NCI-H187 treated with DMSO at 0.1 percent for 48 hours (cell line): ENCODE data around the gene LRSAM1.

Experiments
- DNase-seq: peaks from one replicate; lab custom pipeline; 2025; lab: John Stamatoyannopoulos, UW

Gene LRSAM1

GRCh38 chr9:127516835-127517607, 65.7 kb downstream of the LRSAM1 start:
- DNase-seq: no peak

DNA sequence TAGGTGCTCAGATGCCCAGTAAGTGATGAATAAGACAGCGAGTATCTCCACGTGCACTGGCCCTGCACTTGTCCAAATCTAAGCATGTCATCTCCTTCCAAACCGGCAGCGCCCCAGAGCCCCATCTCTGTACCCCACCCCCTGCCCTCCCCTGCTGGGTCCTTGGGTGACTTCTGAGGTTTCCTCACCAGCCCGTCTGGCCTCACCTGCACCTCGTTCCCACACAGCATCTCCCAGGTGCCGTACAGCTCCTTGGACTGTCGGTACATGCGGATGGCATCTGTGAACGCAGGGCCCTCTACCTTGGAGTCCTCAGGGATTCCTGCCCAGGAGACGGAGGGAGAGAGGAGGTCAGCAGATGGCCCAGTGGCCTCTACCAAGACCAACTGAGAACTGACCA, 66.3 kb downstream of the LRSAM1 start:
- DNase-seq: no peak

DNA sequence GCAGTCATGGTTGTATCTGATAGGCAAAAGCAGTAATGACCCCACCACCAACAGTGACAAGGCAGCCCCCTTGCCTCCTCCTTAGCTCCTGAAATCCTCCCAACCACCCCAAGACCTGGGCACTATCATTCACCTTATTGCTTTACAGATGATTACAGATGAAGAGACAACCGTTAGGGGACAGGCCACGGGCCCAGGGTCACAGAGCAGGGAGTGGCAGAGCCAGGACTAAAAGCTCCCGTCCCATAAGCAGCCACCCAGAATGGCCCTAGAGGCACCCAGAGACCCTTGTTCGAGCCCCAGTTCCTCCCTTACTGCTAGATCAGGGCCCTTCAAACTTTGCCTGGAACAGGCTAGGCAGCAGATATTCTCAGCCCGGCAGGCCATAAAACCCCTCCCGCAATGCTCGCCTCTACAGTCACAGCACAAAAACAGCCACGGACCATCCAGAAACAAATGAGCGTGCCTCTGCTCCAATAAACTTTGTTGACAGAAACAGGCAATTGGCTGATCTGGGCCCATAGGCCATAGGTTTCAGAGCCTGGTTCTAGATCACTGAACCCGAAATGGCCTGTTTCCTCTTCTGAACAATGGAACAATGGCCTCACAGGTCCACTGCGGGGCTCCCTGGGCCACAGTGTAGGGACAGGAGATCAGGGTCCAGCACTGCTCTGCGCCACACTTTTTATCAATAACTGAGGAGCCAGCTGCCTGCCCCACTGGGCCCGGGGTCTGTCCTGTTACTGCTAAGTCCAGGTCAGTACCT, 67.0 kb downstream of the LRSAM1 start:
- DNase-seq: no peak

- no peak for DNase-seq
Measured at GRCh38 chr9:127519301-127520166, 68.2 kb downstream of the LRSAM1 start.

DNA sequence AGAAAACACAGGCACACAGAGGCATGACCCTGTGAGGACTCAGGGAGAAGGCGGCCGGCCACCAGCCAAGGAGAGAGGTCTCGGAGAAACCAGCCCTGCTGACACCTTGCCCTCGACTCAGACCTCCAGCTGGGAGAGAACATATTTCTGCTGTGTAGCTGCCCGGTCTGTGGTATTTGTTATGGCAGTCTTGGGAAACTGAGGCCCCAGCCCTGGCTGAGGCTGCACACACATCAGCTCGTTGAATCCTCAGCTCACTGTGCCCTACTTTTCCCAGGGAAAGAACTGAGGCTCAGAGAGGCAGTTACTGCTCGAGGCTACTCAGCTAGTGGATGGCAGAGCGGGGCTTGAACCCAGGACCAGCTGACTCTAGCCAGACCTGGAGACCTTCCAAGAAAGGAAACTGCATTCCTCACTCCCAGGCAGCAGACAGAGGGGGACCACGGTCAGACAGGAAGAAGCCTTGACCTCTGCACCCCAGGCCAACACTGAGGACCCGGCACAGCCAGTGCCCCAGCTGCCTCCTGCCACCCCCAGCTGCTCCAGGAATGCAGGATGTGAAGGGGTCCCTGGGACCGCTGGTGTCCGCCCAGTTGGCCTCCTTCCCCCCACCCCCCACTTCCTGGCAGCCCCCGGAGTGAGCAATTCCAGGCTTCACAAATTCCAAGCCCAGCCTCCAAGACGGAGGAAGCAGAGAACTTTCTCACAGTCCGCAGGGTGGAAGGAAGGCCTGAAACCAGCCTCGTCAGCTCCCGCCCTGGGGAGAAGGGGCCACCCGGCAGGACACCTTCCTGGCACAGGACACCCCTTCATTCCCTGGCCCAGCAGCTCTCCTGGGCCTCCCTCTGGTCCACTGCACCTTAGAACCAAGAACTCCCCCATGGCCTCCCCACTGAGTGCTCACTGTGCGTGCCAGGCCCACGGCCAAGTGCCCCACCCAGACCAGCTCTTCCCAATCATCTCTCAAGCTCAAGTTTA, 69.9 kb downstream of the LRSAM1 start:
- no peak for DNase-seq

GRCh38 chr9:127521919-127522304, 70.6 kb downstream of the LRSAM1 start:
- no peak for DNase-seq

DNA sequence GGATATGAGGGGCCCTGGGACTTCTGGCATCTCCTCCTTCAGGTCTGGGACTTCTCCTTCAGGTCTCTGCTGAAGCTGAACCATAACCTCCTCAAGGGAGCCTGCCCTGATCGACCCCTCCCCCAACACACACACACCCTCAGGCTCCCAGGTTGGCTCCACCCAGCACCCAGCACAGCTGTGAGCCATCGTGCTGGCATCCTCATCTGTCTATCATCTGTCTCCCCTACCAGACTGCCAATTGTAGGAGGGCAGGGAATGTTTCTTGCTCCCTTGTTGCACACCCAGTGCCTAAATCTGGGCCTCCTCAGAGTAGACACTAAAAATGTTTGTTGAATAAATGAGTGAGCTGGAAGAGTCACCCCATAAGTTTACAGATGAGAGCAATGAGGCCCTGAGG, 71.4 kb downstream of the LRSAM1 start:
- no peak for DNase-seq

DNA sequence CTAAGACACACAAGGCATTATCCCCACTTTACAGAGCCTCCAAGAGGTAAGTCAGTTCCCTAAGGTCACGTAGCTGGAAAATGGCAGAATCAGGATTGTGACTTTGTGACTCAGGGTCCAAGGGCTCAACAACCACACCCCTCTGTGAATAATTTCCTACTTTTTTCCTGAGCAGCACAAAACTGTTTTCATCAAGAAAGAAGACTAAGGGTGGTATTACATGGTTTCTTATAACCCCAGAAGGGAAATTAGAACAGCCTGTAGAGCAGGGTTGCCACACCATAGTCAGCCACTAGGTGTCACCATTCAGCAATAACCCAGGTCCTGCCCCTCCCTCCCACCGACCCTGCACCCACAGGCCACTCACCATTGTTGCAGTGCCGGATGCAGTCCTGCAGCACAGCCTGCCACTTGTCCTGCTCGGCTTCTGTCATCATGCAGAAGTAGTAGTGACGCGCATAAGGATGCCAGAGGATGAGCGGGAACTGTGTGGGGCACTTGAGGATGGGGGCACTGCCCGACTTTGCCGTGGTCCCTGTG, 72.1 kb downstream of the LRSAM1 start:
- DNase-seq: no peak

DNA sequence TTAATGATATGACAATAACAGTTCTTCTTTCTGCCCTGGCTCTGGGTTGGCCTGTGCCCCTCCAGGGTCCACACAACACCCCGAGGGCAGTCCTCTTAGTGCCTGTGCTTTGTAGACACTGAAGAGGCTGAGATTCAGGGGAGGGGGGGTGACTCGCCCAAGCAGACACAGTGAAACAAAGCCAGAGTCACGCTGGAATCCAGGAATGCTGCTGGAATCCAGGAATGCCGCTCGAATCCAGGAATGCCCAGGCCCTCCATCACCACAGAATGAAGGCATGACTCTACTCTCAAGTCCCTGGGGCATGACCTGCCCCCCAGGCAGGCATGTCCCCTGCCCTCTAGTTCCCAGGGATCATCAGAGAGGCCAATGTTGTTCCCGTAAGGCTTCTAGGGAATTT, 73.1 kb downstream of the LRSAM1 start:
- DNase-seq: no peak

- no peak for DNase-seq
Measured at GRCh38 chr9:127525401-127526188, 74.3 kb downstream of the LRSAM1 start.

- DNase-seq: no peak
Measured at GRCh38 chr9:127526655-127527559, 75.6 kb downstream of the LRSAM1 start.

DNA sequence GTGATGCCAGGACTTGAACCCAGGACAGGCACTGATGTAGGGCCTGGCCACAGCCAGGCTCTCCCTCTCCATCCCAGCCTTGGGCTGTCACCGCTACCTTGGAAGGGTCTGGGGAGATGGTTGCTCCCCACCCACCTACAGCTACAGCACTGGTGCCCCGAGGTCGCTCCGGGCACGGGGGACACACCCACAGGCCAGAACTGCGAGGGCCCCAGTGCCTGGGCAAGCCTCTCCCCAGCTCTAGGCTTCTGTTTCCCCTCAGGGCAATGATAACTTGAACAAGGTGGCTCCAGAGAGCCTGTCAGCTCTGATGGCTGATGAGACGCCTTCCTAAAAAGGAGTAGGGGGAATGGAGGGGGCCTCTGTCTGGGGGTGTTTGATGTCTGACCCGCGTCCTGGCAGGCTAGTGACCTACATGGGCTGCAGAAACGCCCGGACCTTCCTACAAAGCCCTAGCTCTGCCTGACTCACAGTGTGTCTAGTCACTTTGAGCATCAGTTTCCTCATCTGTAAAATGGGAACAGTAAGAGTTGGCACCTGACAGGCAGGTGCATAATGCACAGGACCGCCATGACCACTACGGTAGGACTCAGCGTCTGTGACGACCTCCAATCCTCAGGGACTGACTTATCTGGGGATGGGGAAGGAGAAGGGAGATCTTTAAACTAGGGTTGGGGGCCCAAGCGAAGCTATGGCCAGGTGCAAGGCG, 76.4 kb downstream of the LRSAM1 start:
- no peak for DNase-seq

- DNase-seq: no peak
Measured at GRCh38 chr9:127528422-127529251, 77.3 kb downstream of the LRSAM1 start.

DNA sequence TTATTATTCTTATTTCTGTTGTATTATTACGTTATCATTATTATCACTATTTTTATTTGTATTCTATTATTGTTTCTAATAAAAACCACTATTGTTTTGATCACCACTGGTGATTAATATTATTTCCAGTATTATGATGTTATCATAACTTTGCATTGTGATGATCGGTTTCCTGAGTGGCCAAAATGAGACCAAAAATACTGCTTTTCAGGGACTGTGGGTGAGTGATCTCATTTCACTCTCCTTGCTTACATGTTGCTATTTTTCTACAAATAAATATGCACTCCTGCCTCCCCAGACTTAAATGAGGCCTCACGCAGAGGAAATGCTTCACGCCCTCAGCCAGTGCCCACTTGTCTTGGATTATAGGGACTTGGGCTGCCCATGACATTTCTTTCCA, 78.4 kb downstream of the LRSAM1 start:
- DNase-seq: no peak

DNA sequence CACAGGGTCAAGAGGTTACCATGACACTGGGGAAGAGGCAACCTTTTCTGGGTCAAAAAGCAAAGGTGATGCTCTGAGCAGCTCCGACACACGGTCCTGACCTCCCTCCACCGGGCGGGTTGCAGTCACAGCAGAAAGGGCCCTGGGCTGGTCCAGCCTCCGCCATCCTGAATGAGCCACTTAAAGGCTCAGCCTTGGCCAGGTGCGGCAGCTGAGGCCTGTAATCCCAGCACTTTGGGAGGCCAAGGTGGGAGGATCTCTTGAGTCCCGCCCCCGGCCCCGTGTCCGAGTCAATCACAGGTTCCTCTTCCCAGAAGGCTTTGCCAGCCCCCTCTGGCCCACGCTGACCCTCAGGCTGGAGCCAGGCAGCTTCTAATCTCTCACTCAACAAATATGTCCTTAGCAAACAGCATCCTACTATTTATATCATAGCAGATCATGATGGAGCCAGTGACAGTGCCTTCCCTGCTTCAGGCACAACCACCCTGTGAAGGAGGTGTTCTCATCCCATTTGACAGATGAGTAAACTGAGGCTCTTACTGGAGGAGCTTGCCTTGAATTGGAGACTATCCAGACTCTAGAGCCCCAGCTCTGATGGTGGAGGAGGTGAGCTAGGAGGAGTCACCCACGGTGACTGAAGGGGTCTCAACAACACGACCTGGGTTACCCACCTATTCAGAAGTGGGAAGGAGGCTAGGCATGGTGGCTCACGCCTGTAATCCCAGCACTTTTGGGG, 79.1 kb downstream of the LRSAM1 start:
- no peak for DNase-seq

DNA sequence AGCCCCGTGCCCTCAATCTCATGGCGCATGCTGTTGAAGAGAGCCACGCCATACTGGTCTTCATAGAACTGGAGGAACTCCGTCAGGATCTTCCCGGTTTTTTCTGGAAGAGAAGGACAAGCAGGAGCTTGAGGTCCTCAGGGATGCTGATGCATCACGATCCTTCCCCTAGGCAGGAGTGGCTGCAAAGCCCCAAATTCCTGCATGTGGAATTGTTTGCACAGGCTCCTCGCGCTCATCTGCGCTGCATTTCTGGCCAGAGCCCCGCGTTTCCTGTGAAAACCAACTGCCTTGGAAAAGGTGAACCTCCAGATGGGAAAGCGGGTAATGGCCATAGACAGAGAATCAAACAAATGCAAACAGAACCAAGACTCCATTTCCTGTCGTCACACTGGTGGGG, 80.4 kb downstream of the LRSAM1 start:
- no peak for DNase-seq
